HEK293T (cell line): ENCODE results near the gene SORCS3.

Experiments
- BHLHE40 ChIP-seq: fragments of 450-650 bp; IDR thresholded peaks from 2 replicates; pipeline ENCODE4 v1.6.1; 2016; ENCODE audit warnings: mild to moderate bottlenecking, moderate library complexity, borderline replicate concordance
- CTBP1 ChIP-seq: fragments of 450-650 bp; IDR thresholded peaks from 2 replicates; pipeline ENCODE4 v1.6.1; 2016; ENCODE audit warnings: borderline replicate concordance
- FOXA1 ChIP-seq: fragments of 450-650 bp; IDR thresholded peaks from 2 replicates; pipeline ENCODE4 v1.6.1; 2016; ENCODE audit warnings: mild to moderate bottlenecking
- LEF1 ChIP-seq: fragments of 450-650 bp; IDR thresholded peaks from 2 replicates; pipeline ENCODE4 v1.6.1; 2017; ENCODE audit warnings: mild to moderate bottlenecking, borderline replicate concordance
- NFRKB ChIP-seq: fragments of 450-650 bp; IDR thresholded peaks from 2 replicates; pipeline ENCODE4 v1.6.1; 2016; ENCODE audit warnings: mild to moderate bottlenecking, moderate library complexity
- PKNOX1 ChIP-seq: fragments of 450-650 bp; IDR thresholded peaks from 2 replicates; pipeline ENCODE4 v1.6.1; 2016
- SUZ12 ChIP-seq: fragments of 450-650 bp; IDR thresholded peaks from 2 replicates; pipeline ENCODE4 v1.6.1; 2016; ENCODE audit warnings: mild to moderate bottlenecking
- TARDBP ChIP-seq: fragments of 450-650 bp; IDR thresholded peaks from 2 replicates; pipeline ENCODE4 v1.6.1; 2016
- ZNF384 ChIP-seq: fragments of 450-650 bp; IDR thresholded peaks from 2 replicates; pipeline ENCODE4 v1.6.1; 2016

DNA sequence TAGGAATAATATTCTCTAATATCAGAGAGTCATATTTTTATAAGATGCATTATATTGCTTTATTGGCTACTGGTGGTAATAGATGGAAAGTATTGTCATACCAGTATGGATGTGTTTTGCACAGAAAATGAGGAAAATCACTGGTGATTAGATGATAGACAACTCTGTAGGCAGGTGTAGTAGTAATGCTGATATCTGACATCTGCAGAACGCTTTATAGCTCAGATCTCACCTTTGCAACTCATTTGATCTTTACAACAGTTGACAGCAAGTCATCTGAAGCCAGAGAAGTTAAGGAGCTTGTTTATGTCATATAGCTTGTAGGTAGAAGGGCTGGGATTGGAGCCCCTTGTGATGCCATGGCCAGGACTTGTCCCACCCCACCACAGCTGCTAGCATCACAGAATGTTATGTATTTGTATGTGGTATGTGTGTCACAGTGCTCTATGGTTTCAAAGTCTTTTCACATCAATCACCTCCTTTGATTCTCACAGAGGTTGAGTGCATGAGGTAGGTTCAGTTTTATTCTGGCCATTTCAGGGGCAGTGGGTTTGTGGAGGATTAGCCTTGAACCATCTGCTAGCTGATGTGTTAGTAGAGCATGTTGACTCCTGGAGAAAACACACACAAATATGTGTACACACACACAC lies 140.0 kb downstream of the SORCS3 start:
- TF ChIP-seq BHLHE40 (no peak), NFRKB (no peak), LEF1 (no peak), TARDBP (no peak), FOXA1 (no peak), SUZ12 (no peak), ZNF384 (no peak), CTBP1 (no peak), PKNOX1 (no peak)
